Panc1 (cell line): ENCODE results near the gene KPNA2. TPM values are rescaled to one million over a fixed set of nuclear protein-coding genes. Genes with fewer than 3 reads are reported as not detected.

ENCODE experiments used
- ATAC-seq: fragments of 200-7000 bp; cut with Tn5 transposase; 2 replicates; pipeline ENCODE4 v1.9.1; 2020; ENCODE audit warnings: mild to moderate bottlenecking, moderate library complexity
- Bru-seq: library from RNA; stranded (reverse); fragments of 400-500 nt; gene quantifications from one replicate; lab custom pipeline; 2021; lab: Mats Ljungman, UMichigan
- BruChase-seq, 2 experiments: library from RNA; stranded (reverse); fragments of 400-500 nt; gene quantifications; one replicate each; lab custom pipeline; 2021; lab: Mats Ljungman, UMichigan
- BruUV-seq: library from RNA; stranded (reverse); fragments of 400-500 nt; replicated peaks from 2 replicates; lab custom pipeline; 2021; lab: Mats Ljungman, UMichigan
- CTCF ChIA-PET: fragments of 300-600 bp; sonication (Branson Sonifier 250); formaldehyde crosslinking; loops from one replicate; lab custom pipeline; 2022; ENCODE audit warnings: antibody characterized with exemption; lab: Charles Lee
- POLR2A ChIA-PET: fragments of 300-600 bp; sonication (Branson Sonifier 250); formaldehyde crosslinking; loops from one replicate; lab custom pipeline; 2022; ENCODE audit warnings: antibody characterized with exemption; lab: Charles Lee
- DNase-seq: peaks from one replicate; pipeline ENCODE4 v3.0.0-alpha.2; 2010; ENCODE audit warnings: low read depth, low spot score
- H3K27ac ChIP-seq: 2 replicates; pipeline ENCODE4 v1.5.1; 2011; ENCODE audit warnings: mild to moderate bottlenecking, low read length, inconsistent platforms
- H3K27me3 ChIP-seq: fragments of 200-500 bp; sonication (Bioruptor generic); 2 replicates; pipeline ENCODE4 v1.6.0; 2014; ENCODE audit warnings: low read length, inconsistent platforms; ENCODE audit not compliant: control insufficient read depth, insufficient read depth
- H3K36me3 ChIP-seq: fragments of 200-500 bp; sonication (Bioruptor generic); 2 replicates; pipeline ENCODE4 v1.5.1; 2014; ENCODE audit warnings: inconsistent platforms, mild to moderate bottlenecking, low read length, moderate library complexity; ENCODE audit not compliant: control insufficient read depth, insufficient read depth
- H3K4me1 ChIP-seq: 2 replicates; pipeline ENCODE4 v1.5.1; 2011; ENCODE audit warnings: inconsistent platforms, mild to moderate bottlenecking, low read length, moderate library complexity; ENCODE audit not compliant: control insufficient read depth, insufficient read depth
- H3K4me3 ChIP-seq, 2 experiments: 2 replicates each; pipeline ENCODE4 v1.5.1; 2011 to 2012; ENCODE audit warnings: low read depth in 2 of 2, low read length in 2 of 2, mild to moderate bottlenecking in 2 of 2, inconsistent platforms in 1 of 2, moderate library complexity in 1 of 2
- H3K9me3 ChIP-seq: fragments of 200-500 bp; sonication (Bioruptor generic); 2 replicates; pipeline ENCODE4 v1.5.1; 2014; ENCODE audit warnings: low read depth, mild to moderate bottlenecking, inconsistent platforms, low read length, moderate library complexity; ENCODE audit not compliant: control insufficient read depth, insufficient read depth
- CTCF ChIP-seq: fragments of 450-650 bp; IDR thresholded peaks from 2 replicates; pipeline ENCODE4 v1.5.1; 2017; ENCODE audit warnings: mild to moderate bottlenecking
- POLR2AphosphoS5 ChIP-seq: IDR thresholded peaks from 2 replicates; pipeline ENCODE4 v1.6.1; 2012; ENCODE audit warnings: mild to moderate bottlenecking, low read depth, low read length, moderate library complexity
- REST ChIP-seq, 2 experiments: IDR thresholded peaks; 2 replicates each; pipeline ENCODE4 v1.6.1; 2011 to 2012; ENCODE audit warnings: low read depth in 2 of 2, control low read depth in 1 of 2, low read length in 1 of 2, mild to moderate bottlenecking in 1 of 2, moderate library complexity in 1 of 2; ENCODE audit not compliant: insufficient read depth in 1 of 2
- SIN3A ChIP-seq: IDR thresholded peaks from 2 replicates; pipeline ENCODE4 v1.6.1; 2012; ENCODE audit warnings: low read depth, mild to moderate bottlenecking, low read length, moderate library complexity, borderline replicate concordance; ENCODE audit not compliant: insufficient read depth
- TCF7L2 ChIP-seq: IDR thresholded peaks from 2 replicates; pipeline ENCODE4 v1.6.1; 2011; ENCODE audit warnings: mild to moderate bottlenecking, low read depth, low read length, inconsistent platforms
- in situ Hi-C: cut with HindIII; loops from 2 replicates; pipeline ENCODE4 v1.10.0; 2016; ENCODE audit warnings: low sequenced_read_pairs, low pct_unique_long_range_greater_than_20kb
- intact Hi-C: fragments of 100-400 bp; cut with micrococcal nuclease; formaldehyde crosslinking; loops from one replicate; pipeline ENCODE4 v1.10.0; 2022; ENCODE audit not compliant: unreplicated experiment
- long read RNA-seq: library from polyadenylated mRNA; unstranded; transcript quantifications from one replicate; pipeline ENCODE4 v2.0.0, GENCODE V29; 2021; ENCODE audit not compliant: unreplicated experiment
- polyA plus RNA-seq: library from polyadenylated mRNA; unstranded; fragments of >200 nt; gene quantifications from one replicate; pipeline ENCODE4 v1.2.1, GENCODE V29; 2012; ENCODE audit warnings: missing spikeins; ENCODE audit not compliant: insufficient read length
- total RNA-seq: library from RNA; stranded (reverse); gene quantifications from one replicate; pipeline ENCODE4 v1.2.1, GENCODE V29; 2021; ENCODE audit not compliant: unreplicated experiment

The KPNA2 gene
- total RNA-seq (177 TPM), Bru-seq, nascent RNA (percentile 96 among the genes with signal in this experiment), BruChase-seq, experiment 1, labeled RNA remaining after a 2-hour chase (percentile 98 among the genes with signal in this experiment), BruChase-seq, experiment 2, labeled RNA remaining after a 6-hour chase (percentile 99 among the genes with signal in this experiment)
- 102 TPM for polyA plus RNA-seq
- long read RNA-seq, transcript KPNA2-201 (11 exons, 2,181 nt): major isoform, 315 of 355 reads
- long read RNA-seq, partial matches to known transcripts: 34 of 355 reads
- long read RNA-seq, other reads (novel, unspliced or antisense): 5 of 355 reads

GRCh38 chr17:68035523-68036303 is at the start of gene KPNA2:
Gene KPNA2, plus strand, starts transcription at chr17:68035735. Its CDS starts 1,398 bp downstream, at chr17:68037133.
- CTCF ChIA-PET: no interaction called here
- ATAC-seq (peak; percentile 94), DNase-seq (peak; percentile 86)
- Histone ChIP-seq H3K4me1 (peaks cover 6% of the 10 kb centered on the region), H3K27ac (peak within 1 kb of the TSS; percentile 81), H3K9me3 (no peaks in the 10 kb centered on the region), H3K27me3 (no peaks in the 10 kb centered on the region), H3K4me3 (peak within 1 kb of the TSS; percentile 67 to 90), H3K36me3 (peaks cover 22% of the 10 kb centered on the region)
- POLR2A ChIA-PET: interaction anchor here (0.6 to 1.0 kb wide), 2 partner anchors 16 to 217 kb away, joined by 4 read pairs; no protein-coding TSS in a partner anchor
- no TSS peak for BruUV-seq
- no peak for TF ChIP-seq CTCF
- peak; percentile 67; the same call in 1 of the 2 replicates for TF ChIP-seq SIN3A
- TF ChIP-seq TCF7L2: no peak
- peak; percentile 95 for TF ChIP-seq POLR2AphosphoS5
- in situ Hi-C loops: no loop called here
- intact Hi-C loops: no loop called here

- Histone ChIP-seq H3K4me3 (no peak overlapping the region), H3K36me3 (peaks cover 2% of the 10 kb centered on the region; the same call in 1 of the 2 replicates), H3K4me1 (peaks cover 9% of the 10 kb centered on the region), H3K9me3 (no peaks in the 10 kb centered on the region), H3K27me3 (no peaks in the 10 kb centered on the region), H3K27ac (no peak overlapping the region)
- BruUV-seq: no TSS peak
- in situ Hi-C loops: no loop called here
- intact Hi-C loops: no loop called here
- POLR2A ChIA-PET: no interaction called here
- CTCF ChIA-PET: no interaction called here
- TF ChIP-seq CTCF (no peak), SIN3A (no peak), TCF7L2 (no peak), POLR2AphosphoS5 (no peak), REST (IDR thresholded peaks at IDR 0.05; ENCODE audit: insufficient read depth in 1 of 2, low read depth in 2 of 2, low read length in 1 of 2) (no peak)
- DNase-seq (no peak), ATAC-seq (no peak)
Observed at GRCh38 chr17:67990909-67991308, 44.6 kb upstream of the KPNA2 start.
